ENCODE results near the gene AK9. TPM values are rescaled to one million over a fixed set of nuclear protein-coding genes. Genes with fewer than 3 reads are reported as not detected.

Gene AK9
- total and polyA plus RNA-seq, 9 of the 15 experiments (the other 6 are each of a cell fraction or from before 2014, with no cell fraction given), result 0.59 to 1.9 (median 1.2) TPM

GRCh38 chr6:109482905-109483734 lies 207.9 kb downstream of the AK9 start, which contains the start of gene ZBTB24 (continued):
- TF ChIP-seq, protein P1, sequence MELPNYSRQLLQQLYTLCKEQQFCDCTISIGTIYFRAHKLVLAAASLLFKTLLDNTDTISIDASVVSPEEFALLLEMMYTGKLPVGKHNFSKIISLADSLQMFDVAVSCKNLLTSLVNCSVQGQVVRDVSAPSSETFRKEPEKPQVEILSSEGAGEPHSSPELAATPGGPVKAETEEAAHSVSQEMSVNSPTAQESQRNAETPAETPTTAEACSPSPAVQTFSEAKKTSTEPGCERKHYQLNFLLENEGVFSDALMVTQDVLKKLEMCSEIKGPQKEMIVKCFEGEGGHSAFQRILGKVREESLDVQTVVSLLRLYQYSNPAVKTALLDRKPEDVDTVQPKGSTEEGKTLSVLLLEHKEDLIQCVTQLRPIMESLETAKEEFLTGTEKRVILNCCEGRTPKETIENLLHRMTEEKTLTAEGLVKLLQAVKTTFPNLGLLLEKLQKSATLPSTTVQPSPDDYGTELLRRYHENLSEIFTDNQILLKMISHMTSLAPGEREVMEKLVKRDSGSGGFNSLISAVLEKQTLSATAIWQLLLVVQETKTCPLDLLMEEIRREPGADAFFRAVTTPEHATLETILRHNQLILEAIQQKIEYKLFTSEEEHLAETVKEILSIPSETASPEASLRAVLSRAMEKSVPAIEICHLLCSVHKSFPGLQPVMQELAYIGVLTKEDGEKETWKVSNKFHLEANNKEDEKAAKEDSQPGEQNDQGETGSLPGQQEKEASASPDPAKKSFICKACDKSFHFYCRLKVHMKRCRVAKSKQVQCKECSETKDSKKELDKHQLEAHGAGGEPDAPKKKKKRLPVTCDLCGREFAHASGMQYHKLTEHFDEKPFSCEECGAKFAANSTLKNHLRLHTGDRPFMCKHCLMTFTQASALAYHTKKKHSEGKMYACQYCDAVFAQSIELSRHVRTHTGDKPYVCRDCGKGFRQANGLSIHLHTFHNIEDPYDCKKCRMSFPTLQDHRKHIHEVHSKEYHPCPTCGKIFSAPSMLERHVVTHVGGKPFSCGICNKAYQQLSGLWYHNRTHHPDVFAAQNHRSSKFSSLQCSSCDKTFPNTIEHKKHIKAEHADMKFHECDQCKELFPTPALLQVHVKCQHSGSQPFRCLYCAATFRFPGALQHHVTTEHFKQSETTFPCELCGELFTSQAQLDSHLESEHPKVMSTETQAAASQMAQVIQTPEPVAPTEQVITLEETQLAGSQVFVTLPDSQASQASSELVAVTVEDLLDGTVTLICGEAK (IDR thresholded peaks at IDR 0.05), result no peak
- TF ChIP-seq, protein P1 (CRISPR knock-in tag; IDR thresholded peaks at IDR 0.05), result no peak
- TF ChIP-seq COPS2 (conservative IDR thresholded peaks at IDR 0.05) (no peak), RAD51 (IDR thresholded peaks at IDR 0.05; ENCODE audit: borderline replicate concordance, low read depth) (peak; percentile 24; the same call in 1 of the 2 replicates), ASH1L (IDR thresholded peaks at IDR 0.05; ENCODE audit: borderline replicate concordance, low read depth, partially characterized antibody) (no peak), ZBTB11 (CRISPR knock-in tag; IDR thresholded peaks at IDR 0.05) (0 out of 6 replicates have a peak, but pooled peaks of 1 of the 3 experiments have one; percentile 28), SAP30 (IDR thresholded peaks at IDR 0.05; ENCODE audit: borderline replicate concordance, insufficient read depth, low read depth, low read length, poor library complexity, severe bottlenecking) (peak; percentile 82), CCNT2 (IDR thresholded peaks at IDR 0.05; ENCODE audit: borderline replicate concordance, extremely low read depth, insufficient read length, low read depth, low read length) (peak; percentile 60), MXI1 (IDR thresholded peaks at IDR 0.05; ENCODE audit: low read depth, low read length) (peak; percentile 52; the same call in 1 of the 2 replicates), YY1 (IDR thresholded peaks at IDR 0.05; ENCODE audit: borderline replicate concordance in 1 of 3, control insufficient read depth in 1 of 3, extremely low read depth in 1 of 3, insufficient read depth in 3 of 3, insufficient read length in 1 of 3, insufficient replicate concordance in 2 of 3, low read depth in 1 of 3, low read length in 2 of 3) (peak in 2 of 3 experiments; percentile 61 to 63), DMBX1 (CRISPR knock-in tag; IDR thresholded peaks at IDR 0.05; ENCODE audit: borderline replicate concordance) (no peak)

Measured in K562 (cell line).